NCI-H2029 treated with DMSO at 0.1 percent for 48 hours (cell line): ENCODE results near the gene DEFB118.
"Not testable (repeated sequence)": the region's sequence is repeated elsewhere in the genome, so short reads cannot be mapped to it uniquely, and the experiment has no call there.

Experiments used
- DNase-seq: peaks from one replicate; lab custom pipeline; 2025; lab: John Stamatoyannopoulos, UW

The DEFB118 gene

GRCh38 chr20:31368301-31368700, at the start of gene DEFB118:
Gene DEFB118, plus strand, starts transcription at chr20:31368601. Its CDS starts 50 bp downstream, at chr20:31368651.
- no peak for DNase-seq

GRCh38 chr20:31322504-31322903, 45.9 kb upstream of the DEFB118 start:
- DNase-seq = no peak

GRCh38 chr20:31330893-31331292, 37.5 kb upstream of the DEFB118 start:
- DNase-seq = no peak

- no peak for DNase-seq
Observed at GRCh38 chr20:31341470-31341869, 26.9 kb upstream of the DEFB118 start.

- DNase-seq = no peak
Observed at GRCh38 chr20:31355981-31356380, 12.4 kb upstream of the DEFB118 start.

GRCh38 chr20:31363295-31363694, 5.1 kb upstream of the DEFB118 start:
- no peak for DNase-seq

GRCh38 chr20:31364272-31364671, 4.1 kb upstream of the DEFB118 start:
- not testable (repeated sequence) for DNase-seq

GRCh38 chr20:31374346-31374745, 5.9 kb downstream of the DEFB118 start:
- no peak for DNase-seq

- DNase-seq = no peak
Observed at GRCh38 chr20:31390490-31390889, 22.1 kb downstream of the DEFB118 start, which contains the start of gene DEFB119. Gene DEFB119, minus strand, starts transcription at chr20:31390590. Its CDS starts 107 bp downstream, at chr20:31390483.

- no peak for DNase-seq
Observed at GRCh38 chr20:31392836-31393235, 24.4 kb downstream of the DEFB118 start.

- no peak for DNase-seq
Observed at GRCh38 chr20:31394900-31395299, 26.5 kb downstream of the DEFB118 start.

- DNase-seq = no peak
Observed at GRCh38 chr20:31403886-31404285, 35.5 kb downstream of the DEFB118 start.

- no peak for DNase-seq
Observed at GRCh38 chr20:31406115-31406514, 37.7 kb downstream of the DEFB118 start, which contains the start of gene DEFB121. Gene DEFB121, minus strand, starts transcription at chr20:31406215. Its CDS starts 63 bp downstream, at chr20:31406152.

- no peak for DNase-seq
Observed at GRCh38 chr20:31410011-31410410, 41.6 kb downstream of the DEFB118 start.

GRCh38 chr20:31414381-31414780, 46.0 kb downstream of the DEFB118 start:
- no peak for DNase-seq

- no peak for DNase-seq
Observed at GRCh38 chr20:31415653-31416052, 47.3 kb downstream of the DEFB118 start.

- DNase-seq = no peak
Observed at GRCh38 chr20:31418307-31418706, 49.9 kb downstream of the DEFB118 start.
